Measurements from ENCODE around the gene FKBP8. TPM values are rescaled to one million over a fixed set of nuclear protein-coding genes. Genes with fewer than 3 reads are reported as not detected.

The FKBP8 gene
- total and polyA plus RNA-seq, 4 donors = 59.1 to 225 (median 101) TPM

DNA sequence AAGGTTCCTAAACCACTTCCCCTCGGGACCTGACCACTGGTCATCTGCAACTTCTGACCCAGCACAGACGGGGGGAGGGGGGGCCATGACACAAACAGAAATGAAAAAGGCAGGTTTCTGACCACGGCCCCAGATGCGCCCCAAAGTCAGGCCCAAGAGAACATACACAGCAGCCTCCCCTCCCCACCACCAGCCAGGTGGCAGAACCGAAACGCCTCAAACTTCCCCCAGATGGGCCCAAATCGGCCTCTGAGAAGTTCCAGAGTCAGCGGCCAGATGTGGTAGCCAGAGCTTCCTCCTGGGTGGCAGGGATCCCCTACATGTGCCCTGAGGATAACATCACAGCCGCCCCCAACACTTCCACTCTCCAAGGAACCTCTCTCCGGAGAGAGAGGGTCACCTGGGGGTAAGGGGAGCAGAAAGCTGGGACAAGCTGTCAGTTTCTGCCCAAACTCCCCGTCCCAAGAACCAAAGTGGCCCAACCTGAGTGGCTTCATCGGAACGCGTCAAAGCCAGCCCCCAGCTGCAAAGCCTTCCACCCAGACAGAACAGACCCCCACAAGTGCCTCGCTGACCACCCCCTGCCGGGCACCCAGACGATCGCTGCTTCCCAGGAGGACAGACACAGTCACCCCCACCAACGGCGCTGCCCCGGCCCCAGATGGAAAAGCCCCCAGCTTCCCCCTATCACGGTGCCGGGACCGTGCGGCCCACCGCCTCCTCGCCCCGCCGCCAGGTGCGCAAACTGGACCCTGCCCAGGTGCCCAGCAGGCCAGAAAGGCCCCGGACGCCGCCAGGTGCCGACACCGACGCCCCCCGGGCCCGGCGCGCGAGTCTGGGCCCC is 22.3 kb downstream of the FKBP8 start (continued):
- TF ChIP-seq, protein P1, sequence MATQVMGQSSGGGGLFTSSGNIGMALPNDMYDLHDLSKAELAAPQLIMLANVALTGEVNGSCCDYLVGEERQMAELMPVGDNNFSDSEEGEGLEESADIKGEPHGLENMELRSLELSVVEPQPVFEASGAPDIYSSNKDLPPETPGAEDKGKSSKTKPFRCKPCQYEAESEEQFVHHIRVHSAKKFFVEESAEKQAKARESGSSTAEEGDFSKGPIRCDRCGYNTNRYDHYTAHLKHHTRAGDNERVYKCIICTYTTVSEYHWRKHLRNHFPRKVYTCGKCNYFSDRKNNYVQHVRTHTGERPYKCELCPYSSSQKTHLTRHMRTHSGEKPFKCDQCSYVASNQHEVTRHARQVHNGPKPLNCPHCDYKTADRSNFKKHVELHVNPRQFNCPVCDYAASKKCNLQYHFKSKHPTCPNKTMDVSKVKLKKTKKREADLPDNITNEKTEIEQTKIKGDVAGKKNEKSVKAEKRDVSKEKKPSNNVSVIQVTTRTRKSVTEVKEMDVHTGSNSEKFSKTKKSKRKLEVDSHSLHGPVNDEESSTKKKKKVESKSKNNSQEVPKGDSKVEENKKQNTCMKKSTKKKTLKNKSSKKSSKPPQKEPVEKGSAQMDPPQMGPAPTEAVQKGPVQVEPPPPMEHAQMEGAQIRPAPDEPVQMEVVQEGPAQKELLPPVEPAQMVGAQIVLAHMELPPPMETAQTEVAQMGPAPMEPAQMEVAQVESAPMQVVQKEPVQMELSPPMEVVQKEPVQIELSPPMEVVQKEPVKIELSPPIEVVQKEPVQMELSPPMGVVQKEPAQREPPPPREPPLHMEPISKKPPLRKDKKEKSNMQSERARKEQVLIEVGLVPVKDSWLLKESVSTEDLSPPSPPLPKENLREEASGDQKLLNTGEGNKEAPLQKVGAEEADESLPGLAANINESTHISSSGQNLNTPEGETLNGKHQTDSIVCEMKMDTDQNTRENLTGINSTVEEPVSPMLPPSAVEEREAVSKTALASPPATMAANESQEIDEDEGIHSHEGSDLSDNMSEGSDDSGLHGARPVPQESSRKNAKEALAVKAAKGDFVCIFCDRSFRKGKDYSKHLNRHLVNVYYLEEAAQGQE (IDR thresholded peaks at IDR 0.05) = no peak
- TF ChIP-seq, protein P2, sequence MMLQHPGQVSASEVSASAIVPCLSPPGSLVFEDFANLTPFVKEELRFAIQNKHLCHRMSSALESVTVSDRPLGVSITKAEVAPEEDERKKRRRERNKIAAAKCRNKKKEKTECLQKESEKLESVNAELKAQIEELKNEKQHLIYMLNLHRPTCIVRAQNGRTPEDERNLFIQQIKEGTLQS (IDR thresholded peaks at IDR 0.05) = no peak
- TF ChIP-seq SP1 (IDR thresholded peaks at IDR 0.05) = no peak
- no peak for TF ChIP-seq FOXA2 (IDR thresholded peaks at IDR 0.05)
- no peak for TF ChIP-seq GABPA (IDR thresholded peaks at IDR 0.05 in 1 of 2, conservative IDR thresholded peaks at IDR 0.05 in 1 of 2)

DNA sequence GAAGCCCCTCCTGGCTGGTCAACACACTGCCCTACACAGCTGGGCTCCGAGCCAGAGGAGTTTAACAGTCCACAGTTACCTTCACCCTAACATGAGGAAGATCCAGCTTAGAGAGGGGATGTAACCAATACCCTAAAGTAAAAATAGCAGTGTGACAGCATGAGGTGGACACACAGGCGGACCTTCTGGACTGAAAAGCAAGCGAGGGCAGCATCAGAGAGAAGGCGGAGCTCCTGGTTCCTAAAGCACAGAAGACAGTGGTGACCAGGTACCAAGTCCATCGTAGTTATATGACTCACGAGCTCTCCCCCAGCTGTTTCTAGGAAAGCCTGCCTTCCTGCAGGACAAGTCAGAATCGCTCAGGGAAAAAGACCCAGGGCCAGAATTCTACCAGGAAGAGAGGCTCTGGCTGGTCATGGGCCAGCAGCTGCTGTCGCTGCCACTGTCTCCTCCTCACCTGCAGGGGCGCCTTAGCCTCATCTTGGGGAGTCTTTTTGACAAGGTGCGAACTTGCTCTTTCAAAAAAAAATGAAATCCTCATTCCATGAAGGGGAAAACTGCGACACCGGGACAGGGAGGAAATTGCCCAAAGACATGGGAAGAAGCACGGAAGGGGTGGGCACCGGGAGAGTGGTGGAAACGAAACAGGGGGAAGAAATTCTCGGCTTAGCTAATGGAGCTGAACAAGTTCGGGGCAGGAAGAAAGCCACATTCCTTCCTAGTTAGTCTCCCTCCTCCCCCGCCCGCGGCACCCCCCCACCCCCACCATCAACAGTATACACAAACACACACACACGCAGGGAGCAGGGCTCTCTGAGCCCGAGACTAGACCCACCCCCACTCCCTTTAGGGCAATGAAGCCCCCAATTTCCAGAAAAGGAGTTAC is 23.2 kb downstream of the FKBP8 start:
- 4% methylated on average over 22 of the region's 22 CpGs for WGBS
- H3K27ac ChIP-seq (ENCODE audit: low read depth in 1 of 2, low read length in 2 of 2) = peak overlapping the region; percentile 99 to 100
- H3K9ac ChIP-seq (ENCODE audit: low read depth in 1 of 2, low read length in 2 of 2) = peak overlapping the region; percentile 89 to 100
- DNase-seq (ENCODE audit: low spot score) = peak; percentile 69
- TF ChIP-seq HNF4G (IDR thresholded peaks at IDR 0.05) (no peak), JUND (IDR thresholded peaks at IDR 0.05) (peak; percentile 73 to 89), FOXA1 (IDR thresholded peaks at IDR 0.05) (no peak), SP1 (IDR thresholded peaks at IDR 0.05) (peak; percentile 77), RXRA (IDR thresholded peaks at IDR 0.05) (peak in 1 of 2 donors; percentile 70), RAD21 (IDR thresholded peaks at IDR 0.05) (peak; percentile 56 to 70), HNF4A (conservative IDR thresholded peaks at IDR 0.05) (peak; percentile 77 to 87), EGR1 (IDR thresholded peaks at IDR 0.05; ENCODE audit: low read depth in 2 of 2) (peak in 1 of 2 donors; percentile 39), TAF1 (conservative IDR thresholded peaks at IDR 0.05) (no peak), NR2F2 (IDR thresholded peaks at IDR 0.05) (no peak), GABPA (IDR thresholded peaks at IDR 0.05 in 1 of 2, conservative IDR thresholded peaks at IDR 0.05 in 1 of 2) (peak in 1 of 2 donors; percentile 23), FOXA2 (IDR thresholded peaks at IDR 0.05) (no peak), YY1 (IDR thresholded peaks at IDR 0.05) (peak; percentile 79)
- TF ChIP-seq, protein P3, sequence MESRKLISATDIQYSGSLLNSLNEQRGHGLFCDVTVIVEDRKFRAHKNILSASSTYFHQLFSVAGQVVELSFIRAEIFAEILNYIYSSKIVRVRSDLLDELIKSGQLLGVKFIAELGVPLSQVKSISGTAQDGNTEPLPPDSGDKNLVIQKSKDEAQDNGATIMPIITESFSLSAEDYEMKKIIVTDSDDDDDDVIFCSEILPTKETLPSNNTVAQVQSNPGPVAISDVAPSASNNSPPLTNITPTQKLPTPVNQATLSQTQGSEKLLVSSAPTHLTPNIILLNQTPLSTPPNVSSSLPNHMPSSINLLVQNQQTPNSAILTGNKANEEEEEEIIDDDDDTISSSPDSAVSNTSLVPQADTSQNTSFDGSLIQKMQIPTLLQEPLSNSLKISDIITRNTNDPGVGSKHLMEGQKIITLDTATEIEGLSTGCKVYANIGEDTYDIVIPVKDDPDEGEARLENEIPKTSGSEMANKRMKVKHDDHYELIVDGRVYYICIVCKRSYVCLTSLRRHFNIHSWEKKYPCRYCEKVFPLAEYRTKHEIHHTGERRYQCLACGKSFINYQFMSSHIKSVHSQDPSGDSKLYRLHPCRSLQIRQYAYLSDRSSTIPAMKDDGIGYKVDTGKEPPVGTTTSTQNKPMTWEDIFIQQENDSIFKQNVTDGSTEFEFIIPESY (IDR thresholded peaks at IDR 0.05) = no peak
- TF ChIP-seq, protein P2 (IDR thresholded peaks at IDR 0.05) = peak; percentile 25
- TF ChIP-seq, protein P4, sequence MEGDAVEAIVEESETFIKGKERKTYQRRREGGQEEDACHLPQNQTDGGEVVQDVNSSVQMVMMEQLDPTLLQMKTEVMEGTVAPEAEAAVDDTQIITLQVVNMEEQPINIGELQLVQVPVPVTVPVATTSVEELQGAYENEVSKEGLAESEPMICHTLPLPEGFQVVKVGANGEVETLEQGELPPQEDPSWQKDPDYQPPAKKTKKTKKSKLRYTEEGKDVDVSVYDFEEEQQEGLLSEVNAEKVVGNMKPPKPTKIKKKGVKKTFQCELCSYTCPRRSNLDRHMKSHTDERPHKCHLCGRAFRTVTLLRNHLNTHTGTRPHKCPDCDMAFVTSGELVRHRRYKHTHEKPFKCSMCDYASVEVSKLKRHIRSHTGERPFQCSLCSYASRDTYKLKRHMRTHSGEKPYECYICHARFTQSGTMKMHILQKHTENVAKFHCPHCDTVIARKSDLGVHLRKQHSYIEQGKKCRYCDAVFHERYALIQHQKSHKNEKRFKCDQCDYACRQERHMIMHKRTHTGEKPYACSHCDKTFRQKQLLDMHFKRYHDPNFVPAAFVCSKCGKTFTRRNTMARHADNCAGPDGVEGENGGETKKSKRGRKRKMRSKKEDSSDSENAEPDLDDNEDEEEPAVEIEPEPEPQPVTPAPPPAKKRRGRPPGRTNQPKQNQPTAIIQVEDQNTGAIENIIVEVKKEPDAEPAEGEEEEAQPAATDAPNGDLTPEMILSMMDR (IDR thresholded peaks at IDR 0.05; ENCODE audit: low read depth, low read length, missing input control) = peak; percentile 58
- TF ChIP-seq, protein P1 (IDR thresholded peaks at IDR 0.05) = peak; percentile 81
- TF ChIP-seq, protein P5, sequence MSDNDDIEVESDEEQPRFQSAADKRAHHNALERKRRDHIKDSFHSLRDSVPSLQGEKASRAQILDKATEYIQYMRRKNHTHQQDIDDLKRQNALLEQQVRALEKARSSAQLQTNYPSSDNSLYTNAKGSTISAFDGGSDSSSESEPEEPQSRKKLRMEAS (IDR thresholded peaks at IDR 0.05) = peak; percentile 62
- H3K27me3 ChIP-seq (ENCODE audit: control insufficient read depth in 4 of 4, insufficient read depth in 4 of 4, low read length in 3 of 4) = no peaks in the 10 kb centered on the region
- peaks cover 8 to 34% (median 22%) of the 10 kb centered on the region in 4 donors for H3K4me1 ChIP-seq (ENCODE audit: control insufficient read depth in 4 of 4, insufficient read depth in 4 of 4, low read length in 3 of 4)
- peak overlapping the region; percentile 93 to 96 (median 95) for H3K4me3 ChIP-seq (ENCODE audit: low read depth in 1 of 3, low read length in 3 of 3)
- no peaks in the 10 kb centered on the region for H3K9me3 ChIP-seq (ENCODE audit: control insufficient read depth in 4 of 4, low read length in 3 of 4)
- no peaks in the 10 kb centered on the region for H3K36me3 ChIP-seq (ENCODE audit: control insufficient read depth in 4 of 4, insufficient read depth in 3 of 4, low read depth in 1 of 4, low read length in 3 of 4)
